OCI-LY1 (cell line): Measurements from ENCODE around the gene SPRR2F.

Source experiments
- EZH2 ChIP-seq: fragments of 200-600 bp; sonication (generic), shearing (Covaris generic); IDR thresholded peaks from 2 replicates; pipeline ENCODE4 v1.8.0; 2017; ENCODE audit warnings: borderline replicate concordance, mixed run types, mild to moderate bottlenecking, antibody characterized with exemption, low read length, moderate library complexity, mixed read lengths
- TF ChIP-seq, protein P1 (sequence below): fragments of 200-600 bp; sonication (generic), shearing (Covaris generic); IDR thresholded peaks from 2 replicates; pipeline ENCODE4 v1.5.1; 2017; ENCODE audit warnings: mild to moderate bottlenecking, antibody characterized with exemption, low read length, moderate library complexity, mixed read lengths

DNA sequence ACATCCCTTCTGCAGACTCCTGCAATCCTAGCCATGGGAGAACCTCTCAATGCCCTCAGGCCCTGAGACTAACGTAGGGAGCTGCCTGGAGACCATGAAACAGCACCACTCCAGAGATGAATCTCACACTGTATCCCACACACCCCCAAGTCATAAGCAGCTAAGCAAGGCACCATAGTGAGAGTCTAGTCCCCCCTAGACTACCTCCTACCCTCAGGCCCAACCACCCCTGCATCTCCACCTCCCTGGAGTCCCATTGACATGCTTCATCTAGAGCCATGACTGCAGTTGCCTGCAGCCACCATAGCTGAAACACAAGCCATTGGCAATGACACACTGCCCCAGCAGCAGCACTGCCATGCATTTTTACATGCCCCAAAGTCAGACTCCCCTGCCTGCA lies 20.0 kb upstream of the SPRR2F start:
- TF ChIP-seq, protein P1, sequence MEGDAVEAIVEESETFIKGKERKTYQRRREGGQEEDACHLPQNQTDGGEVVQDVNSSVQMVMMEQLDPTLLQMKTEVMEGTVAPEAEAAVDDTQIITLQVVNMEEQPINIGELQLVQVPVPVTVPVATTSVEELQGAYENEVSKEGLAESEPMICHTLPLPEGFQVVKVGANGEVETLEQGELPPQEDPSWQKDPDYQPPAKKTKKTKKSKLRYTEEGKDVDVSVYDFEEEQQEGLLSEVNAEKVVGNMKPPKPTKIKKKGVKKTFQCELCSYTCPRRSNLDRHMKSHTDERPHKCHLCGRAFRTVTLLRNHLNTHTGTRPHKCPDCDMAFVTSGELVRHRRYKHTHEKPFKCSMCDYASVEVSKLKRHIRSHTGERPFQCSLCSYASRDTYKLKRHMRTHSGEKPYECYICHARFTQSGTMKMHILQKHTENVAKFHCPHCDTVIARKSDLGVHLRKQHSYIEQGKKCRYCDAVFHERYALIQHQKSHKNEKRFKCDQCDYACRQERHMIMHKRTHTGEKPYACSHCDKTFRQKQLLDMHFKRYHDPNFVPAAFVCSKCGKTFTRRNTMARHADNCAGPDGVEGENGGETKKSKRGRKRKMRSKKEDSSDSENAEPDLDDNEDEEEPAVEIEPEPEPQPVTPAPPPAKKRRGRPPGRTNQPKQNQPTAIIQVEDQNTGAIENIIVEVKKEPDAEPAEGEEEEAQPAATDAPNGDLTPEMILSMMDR = no peak
- TF ChIP-seq EZH2 = no peak
